HepG2 (cell line): ENCODE data around the gene OSBPL10. TPM values are rescaled to one million over a fixed set of nuclear protein-coding genes. Genes with fewer than 3 reads are reported as not detected.

Experiments used
- ATAC-seq: fragments of 200-7000 bp; cut with Tn5 transposase; 3 replicates; pipeline ENCODE4 v1.9.1; 2020; ENCODE audit warnings: mild to moderate bottlenecking, moderate library complexity
- BruUV-seq: library from RNA; stranded (reverse); fragments of 400-500 nt; replicated peaks from 2 replicates; lab custom pipeline; 2021; lab: Mats Ljungman, UMichigan
- CTCF ChIA-PET: fragments of 300-600 bp; formaldehyde crosslinking; extraction: SDS; loops from one replicate; lab custom pipeline; 2021; ENCODE audit warnings: low total read pairs, inconsistent platforms, low intra/inter-chr PET ratio; lab: Yijun Ruan, JAX
- POLR2A ChIA-PET: fragments of 350-600 bp; sonication (Branson Sonifier 250); formaldehyde crosslinking; loops from one replicate; lab custom pipeline; 2020; ENCODE audit warnings: antibody characterized with exemption, inconsistent platforms; lab: Yijun Ruan, JAX
- DNase-seq: peaks from one replicate; pipeline ENCODE4 v3.0.0-alpha.2; 2015; ENCODE audit warnings: low spot score
- FAIRE-seq: peaks from 3 replicates; lab custom pipeline; 2011; peaks lifted over from hg19 to GRCh38; lab: Jason Lieb, UNC
- H2AFZ ChIP-seq: one replicate; pipeline ENCODE4 v1.6.1; 2011; ENCODE audit warnings: low read length, inconsistent platforms
- H3K27ac ChIP-seq: fragments of 300-600 bp; 3 replicates; pipeline ENCODE4 v1.8.0; 2011; ENCODE audit warnings: mixed run types, mild to moderate bottlenecking, mixed read lengths, low read length, inconsistent platforms; ENCODE audit not compliant: insufficient read depth; ENCODE audit errors: extremely low read length
- H3K27me3 ChIP-seq, 2 experiments: fragments of 200-600 bp in 1 of 2; 2 replicates in 1 of 2; 3 replicates in 1 of 2; pipeline versions ENCODE4 v1.6.0 to v1.8.0; 2011; ENCODE audit warnings: low read length in 2 of 2, mild to moderate bottlenecking in 2 of 2, moderate library complexity in 2 of 2, inconsistent platforms in 1 of 2; ENCODE audit not compliant: insufficient read depth in 2 of 2, control insufficient read depth in 1 of 2
- H3K36me3 ChIP-seq, 2 experiments: fragments of 200-600 bp in 1 of 2; replicated peaks in 1 of 2; 2 replicates in 1 of 2; 3 replicates in 1 of 2; pipeline versions ENCODE4 v1.5.1 to v1.8.0; 2011; ENCODE audit warnings: low read length in 2 of 2, inconsistent platforms in 1 of 2; ENCODE audit not compliant: insufficient read depth in 2 of 2, control insufficient read depth in 1 of 2
- H3K4me1 ChIP-seq: 2 replicates; pipeline ENCODE4 v1.5.1; 2012; ENCODE audit warnings: low read length, inconsistent platforms; ENCODE audit not compliant: insufficient read depth
- H3K4me2 ChIP-seq: 2 replicates; pipeline ENCODE4 v1.6.0; 2011; ENCODE audit warnings: low read depth, low read length, inconsistent platforms
- H3K4me3 ChIP-seq, 3 experiments: fragments of 200-600 bp in 1 of 3; sonication (generic), shearing (Covaris generic) in 1 of 3; replicated peaks in 1 of 3; 2 replicates each; pipeline ENCODE4 v1.5.1; 2011 to 2016; ENCODE audit warnings: low read length in 3 of 3, inconsistent platforms in 2 of 3, low read depth in 2 of 3, mild to moderate bottlenecking in 2 of 3, control low read depth in 1 of 3, mixed read lengths in 1 of 3; ENCODE audit not compliant: insufficient read depth in 1 of 3
- H3K79me2 ChIP-seq: one replicate; pipeline ENCODE4 v1.6.1; 2011; ENCODE audit warnings: low read length, inconsistent platforms; ENCODE audit not compliant: insufficient read depth
- H3K9ac ChIP-seq: 2 replicates; pipeline ENCODE4 v1.6.0; 2011; ENCODE audit warnings: mild to moderate bottlenecking, low read depth, low read length, inconsistent platforms; ENCODE audit not compliant: insufficient read depth
- H3K9me3 ChIP-seq: 2 replicates; pipeline ENCODE4 v1.5.1; 2012; ENCODE audit warnings: mild to moderate bottlenecking, low read length
- H4K20me1 ChIP-seq: 2 replicates; pipeline ENCODE4 v1.6.0; 2011; ENCODE audit warnings: inconsistent platforms, mild to moderate bottlenecking, low read length, moderate library complexity; ENCODE audit not compliant: insufficient read depth
- ASH2L ChIP-seq: fragments of 300-600, 200-600 bp; sonication (generic); IDR thresholded peaks from 2 replicates; pipeline ENCODE4 v1.7.0; 2017; ENCODE audit warnings: low read depth, mild to moderate bottlenecking, moderate library complexity, mixed read lengths, low read length; ENCODE audit not compliant: insufficient read length
- GPBP1L1 ChIP-seq: sonication (generic); formaldehyde crosslinking; IDR thresholded peaks from 2 replicates; pipeline ENCODE4 v1.5.0; 2020; ENCODE audit warnings: mild to moderate bottlenecking, missing genetic modification reagents
- JUNB ChIP-seq: sonication (generic); formaldehyde crosslinking; IDR thresholded peaks from 2 replicates; pipeline ENCODE4 v1.8.0; 2022; ENCODE audit warnings: missing genetic modification reagents, mild to moderate bottlenecking, borderline replicate concordance
- JUND ChIP-seq: sonication (generic); formaldehyde crosslinking; IDR thresholded peaks from 2 replicates; pipeline ENCODE4 v1.8.0; 2022; ENCODE audit warnings: mild to moderate bottlenecking, missing genetic modification reagents
- NCOA5 ChIP-seq: sonication (generic); formaldehyde crosslinking; IDR thresholded peaks from 2 replicates; pipeline ENCODE4 v1.4.0; 2020; ENCODE audit warnings: missing genetic modification reagents
- NFE2L1 ChIP-seq: sonication (generic); formaldehyde crosslinking; IDR thresholded peaks from 2 replicates; pipeline ENCODE4 v1.4.0; 2020; ENCODE audit warnings: missing genetic modification reagents, mild to moderate bottlenecking, borderline replicate concordance
- NPAS2 ChIP-seq: sonication (generic); formaldehyde crosslinking; IDR thresholded peaks from 2 replicates; pipeline ENCODE4 v1.8.0; 2022; ENCODE audit warnings: mild to moderate bottlenecking, missing genetic modification reagents, borderline replicate concordance
- SRF ChIP-seq: IDR thresholded peaks from 2 replicates; pipeline ENCODE4 v1.6.1; 2011; ENCODE audit warnings: mild to moderate bottlenecking, low read depth, low read length, moderate library complexity
- TOPORS ChIP-seq: sonication (generic); formaldehyde crosslinking; IDR thresholded peaks from 2 replicates; pipeline ENCODE4 v1.8.0; 2023; ENCODE audit warnings: mild to moderate bottlenecking, missing genetic modification reagents
- ZFP91 ChIP-seq: sonication (generic); formaldehyde crosslinking; IDR thresholded peaks from 2 replicates; pipeline ENCODE4 v1.9.0; 2022; ENCODE audit warnings: missing genetic modification reagents, mild to moderate bottlenecking, borderline replicate concordance
- ZNF260 ChIP-seq: sonication (generic); formaldehyde crosslinking; IDR thresholded peaks from 2 replicates; pipeline ENCODE4 v1.4.0; 2020; ENCODE audit warnings: missing genetic modification reagents, low read depth, mild to moderate bottlenecking, borderline replicate concordance
- ZNF329 ChIP-seq: sonication (generic); formaldehyde crosslinking; IDR thresholded peaks from 2 replicates; pipeline ENCODE4 v1.9.0; 2021; ENCODE audit warnings: low read depth, mild to moderate bottlenecking, missing genetic modification reagents
- ZNF776 ChIP-seq: sonication (generic); formaldehyde crosslinking; IDR thresholded peaks from 2 replicates; pipeline ENCODE4 v1.4.0; 2020; ENCODE audit warnings: mild to moderate bottlenecking, missing genetic modification reagents
- ZNF777 ChIP-seq: sonication (generic); formaldehyde crosslinking; IDR thresholded peaks from 2 replicates; pipeline ENCODE4 v1.4.0; 2020; ENCODE audit warnings: missing genetic modification reagents
- ZNF83 ChIP-seq: sonication (generic); formaldehyde crosslinking; IDR thresholded peaks from 2 replicates; pipeline ENCODE4 v1.4.0; 2020; ENCODE audit warnings: missing genetic modification reagents, mild to moderate bottlenecking, borderline replicate concordance
- WGBS: methylation state at CpG from one replicate; pipeline ENCODE4 v1.1.6; 2017; ENCODE audit warnings: low lambda C conversion rate; 5-methylcytosine and 5-hydroxymethylcytosine counted together
- in situ Hi-C: cut with HindIII; loops from 2 replicates; pipeline ENCODE4 v1.10.0; 2017; ENCODE audit warnings: low pct_unique_long_range_greater_than_20kb; ENCODE audit not compliant: extremely low pct_ligation_motif_present
- intact Hi-C: fragments of 100-400 bp; cut with micrococcal nuclease; formaldehyde crosslinking; loops from one replicate; pipeline ENCODE4 v1.10.0; 2022; ENCODE audit not compliant: unreplicated experiment
- polyA plus RNA-seq, 8 experiments: library from polyadenylated mRNA; depleted of rRNA in 3 of 8; stranded (reverse) in 7 of 8; unstranded in 1 of 8; fragments of >200 nt; fragmentation: Illumina TruSeq in 4 of 8; extraction: Trizol in 4 of 8; gene quantifications; 2 replicates each; pipeline versions ENCODE4 v1.2.1 to v1.2.3, GENCODE V29; 2011 to 2016; ENCODE audit warnings: low read depth in 4 of 8, missing spikeins in 1 of 8, mixed read lengths in 1 of 8; ENCODE audit not compliant: insufficient read depth in 1 of 8
- total RNA-seq, 5 experiments: library from RNA; depleted of rRNA; stranded (reverse); fragments of >200 nt; fragmentation: Illumina TruSeq; extraction: Trizol; gene quantifications; 2 replicates each; pipeline ENCODE4 v1.2.3, GENCODE V29; 2016; ENCODE audit warnings: low read depth in 1 of 5
- TF ChIP-seq, protein P1 (sequence below): IDR thresholded peaks from 2 replicates; pipeline ENCODE4 v1.6.1; 2016; ENCODE audit warnings: low read depth, borderline replicate concordance
- TF ChIP-seq, protein P2 (sequence below): sonication (generic); formaldehyde crosslinking; IDR thresholded peaks from 2 replicates; pipeline ENCODE4 v1.9.0; 2022; ENCODE audit warnings: low read depth, missing genetic modification reagents
- TF ChIP-seq, protein P3 (sequence below): sonication (generic); formaldehyde crosslinking; IDR thresholded peaks from 2 replicates; pipeline ENCODE4 v1.8.1; 2023; ENCODE audit warnings: missing genetic modification reagents, mild to moderate bottlenecking, borderline replicate concordance

OSBPL10 gene
- total and polyA plus RNA-seq, 2 of the 13 experiments (the other 11 are each of a cell fraction or from before 2014, with no cell fraction given) = 10.3 to 28.6 TPM

DNA sequence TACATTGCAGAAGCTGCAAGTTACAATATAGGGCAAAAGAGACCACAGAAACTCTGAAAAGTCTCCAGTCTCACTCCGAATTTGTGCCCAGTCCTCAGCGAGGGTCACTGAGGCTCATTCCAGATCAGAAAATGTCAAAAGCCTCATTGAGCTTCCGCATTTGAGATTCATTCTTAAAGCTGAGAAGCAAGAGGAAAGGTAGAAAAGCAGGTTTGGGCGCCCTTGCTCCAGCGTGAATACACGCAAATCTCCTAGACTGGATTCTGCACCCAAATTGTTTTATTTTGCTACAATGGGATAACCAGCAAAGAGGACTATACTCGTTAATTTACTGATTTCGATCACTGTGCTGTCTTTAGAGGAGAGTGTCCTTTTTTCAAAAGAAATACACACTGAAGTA is 236.1 kb downstream of the OSBPL10 start (continued):
- TF ChIP-seq ASH2L (no peak), ZNF83 (CRISPR knock-in tag) (no peak), TOPORS (CRISPR knock-in tag) (no peak), ZNF777 (CRISPR knock-in tag) (no peak), GPBP1L1 (CRISPR knock-in tag) (no peak), SRF (no peak), NCOA5 (no peak), ZNF329 (CRISPR knock-in tag) (no peak)
- TF ChIP-seq, protein P1, sequence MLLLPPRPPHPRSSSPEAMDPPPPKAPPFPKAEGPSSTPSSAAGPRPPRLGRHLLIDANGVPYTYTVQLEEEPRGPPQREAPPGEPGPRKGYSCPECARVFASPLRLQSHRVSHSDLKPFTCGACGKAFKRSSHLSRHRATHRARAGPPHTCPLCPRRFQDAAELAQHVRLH (CRISPR knock-in tag) = no peak

DNA sequence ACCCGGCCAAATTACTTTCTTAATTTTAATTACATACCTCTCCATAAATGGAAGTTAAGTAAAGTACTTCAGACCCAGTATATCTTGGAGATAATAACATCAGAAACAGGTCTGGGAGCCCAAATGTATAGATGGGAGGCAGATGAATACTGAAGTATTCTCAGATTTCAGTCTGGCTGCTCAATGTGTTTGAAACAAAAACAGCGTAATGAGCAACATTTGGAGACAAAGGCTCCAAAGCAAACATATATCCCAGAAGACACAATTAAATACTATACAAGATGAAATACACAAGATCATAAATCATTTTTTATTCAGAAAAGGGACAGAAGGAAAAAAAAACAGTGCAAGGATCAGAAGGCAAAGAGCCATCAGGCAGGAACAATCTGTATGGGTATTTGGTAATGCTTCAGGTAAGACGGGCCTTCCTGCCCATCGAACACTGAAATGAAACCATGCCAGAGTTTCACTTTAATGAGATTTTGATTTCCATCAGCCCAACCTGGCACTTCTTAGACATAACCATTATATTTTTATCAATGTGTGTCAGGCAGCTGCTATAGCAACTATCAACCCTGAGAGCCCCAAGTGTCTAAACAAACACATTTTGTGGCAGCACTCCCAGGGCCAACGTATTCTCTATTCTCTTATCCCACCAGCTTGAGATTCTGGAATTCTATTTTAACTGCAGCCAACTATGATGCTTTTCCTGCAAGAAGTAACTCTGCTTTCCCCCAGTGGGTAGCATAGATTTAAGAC is 237.6 kb downstream of the OSBPL10 start:
- no peak for ATAC-seq
- no peaks in the 10 kb centered on the region for H3K79me2 ChIP-seq
- 97% methylated on average over 5 of the region's 5 CpGs for WGBS
- no peak for FAIRE-seq
- no peak for DNase-seq
- H4K20me1 ChIP-seq = no peaks in the 10 kb centered on the region
- no peak overlapping the region for H3K4me2 ChIP-seq
- in situ Hi-C loops = no loop called here
- CTCF ChIA-PET = no interaction called here
- no peaks in the 10 kb centered on the region for H3K9me3 ChIP-seq
- H3K4me1 ChIP-seq = peaks cover 2% of the 10 kb centered on the region
- no peak overlapping the region for H3K9ac ChIP-seq
- peaks cover 11 to 16% of the 10 kb centered on the region in 2 experiments; a peak in 3 of 5 replicates for H3K36me3 ChIP-seq
- no peaks in the 10 kb centered on the region for H3K27me3 ChIP-seq
- intact Hi-C loops = no loop called here
- POLR2A ChIA-PET = no interaction called here
- no peak overlapping the region for H2AFZ ChIP-seq
- no peak overlapping the region for H3K27ac ChIP-seq
- no TSS peak for BruUV-seq
- H3K4me3 ChIP-seq = no peak overlapping the region
- no peak for TF ChIP-seq NPAS2
- TF ChIP-seq ZFP91 (CRISPR knock-in tag) = no peak
- TF ChIP-seq JUND (CRISPR knock-in tag) = no peak
- TF ChIP-seq NFE2L1 = no peak
- no peak for TF ChIP-seq JUNB
- TF ChIP-seq, protein P2, sequence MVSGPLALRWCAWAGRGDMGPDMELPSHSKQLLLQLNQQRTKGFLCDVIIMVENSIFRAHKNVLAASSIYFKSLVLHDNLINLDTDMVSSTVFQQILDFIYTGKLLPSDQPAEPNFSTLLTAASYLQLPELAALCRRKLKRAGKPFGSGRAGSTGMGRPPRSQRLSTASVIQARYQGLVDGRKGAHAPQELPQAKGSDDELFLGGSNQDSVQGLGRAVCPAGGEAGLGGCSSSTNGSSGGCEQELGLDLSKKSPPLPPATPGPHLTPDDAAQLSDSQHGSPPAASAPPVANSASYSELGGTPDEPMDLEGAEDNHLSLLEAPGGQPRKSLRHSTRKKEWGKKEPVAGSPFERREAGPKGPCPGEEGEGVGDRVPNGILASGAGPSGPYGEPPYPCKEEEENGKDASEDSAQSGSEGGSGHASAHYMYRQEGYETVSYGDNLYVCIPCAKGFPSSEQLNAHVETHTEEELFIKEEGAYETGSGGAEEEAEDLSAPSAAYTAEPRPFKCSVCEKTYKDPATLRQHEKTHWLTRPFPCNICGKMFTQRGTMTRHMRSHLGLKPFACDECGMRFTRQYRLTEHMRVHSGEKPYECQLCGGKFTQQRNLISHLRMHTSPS = no peak
- TF ChIP-seq, protein P3, sequence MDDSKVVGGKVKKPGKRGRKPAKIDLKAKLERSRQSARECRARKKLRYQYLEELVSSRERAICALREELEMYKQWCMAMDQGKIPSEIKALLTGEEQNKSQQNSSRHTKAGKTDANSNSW (CRISPR knock-in tag) = no peak
- no peak for TF ChIP-seq ZNF776
- TF ChIP-seq ZNF260 = no peak
